ENCODE data around the gene ZCWPW1. TPM values are rescaled to one million over a fixed set of nuclear protein-coding genes. Genes with fewer than 3 reads are reported as not detected.

ZCWPW1 gene
- total and polyA plus RNA-seq, 2 donors (not counting 1 experiment from before 2014, with no cell fraction given), result 1.1 to 2.8 TPM

GRCh38 chr7:100464791-100465190 is 36.3 kb upstream of the ZCWPW1 start:
- no peak for DNase-seq (ENCODE audit: low read depth in 2 of 2)
- Histone ChIP-seq H3K9ac (ENCODE audit: insufficient read depth, low read length) (no peak overlapping the region), H3K36me3 (ENCODE audit: control insufficient read depth, insufficient read depth, low read length) (peaks cover 10% of the 10 kb centered on the region), H2AFZ (ENCODE audit: low read length) (no peak overlapping the region), H4K20me1 (ENCODE audit: control insufficient read depth, extremely low read depth, insufficient read depth, low read length) (no peaks in the 10 kb centered on the region), H3K9me3 (ENCODE audit: control insufficient read depth, insufficient read depth, low read depth, low read length) (no peaks in the 10 kb centered on the region), H3K4me1 (ENCODE audit: control insufficient read depth, extremely low read depth, insufficient read depth, low read length) (peaks cover 2% of the 10 kb centered on the region), H3K27me3 (ENCODE audit: control insufficient read depth, insufficient read depth, low read length) (no peaks in the 10 kb centered on the region), H3K79me2 (ENCODE audit: control insufficient read depth, insufficient read depth, low read length) (no peaks in the 10 kb centered on the region), H3K27ac (ENCODE audit: insufficient read depth, low read length) (no peak overlapping the region), H3K4me2 (ENCODE audit: extremely low read depth, insufficient read depth, low read length) (no peak overlapping the region), H3K4me3 (replicated peaks in 1 of 4; ENCODE audit: control extremely low read depth in 1 of 4, insufficient read depth in 1 of 4, low read depth in 3 of 4, low read length in 4 of 4) (no peak overlapping the region)
- no peak for TF ChIP-seq CTCF (conservative IDR thresholded peaks at IDR 0.05 in 1 of 2, IDR thresholded peaks at IDR 0.05 in 1 of 2; ENCODE audit: low read depth in 1 of 2, low read length in 2 of 2)
- no peak for TF ChIP-seq EZH2 (IDR thresholded peaks at IDR 0.05; ENCODE audit: low read length, missing control alignments)

GRCh38 chr7:100464210-100464660 is 35.7 kb upstream of the ZCWPW1 start, which contains the start of gene SPACDR:
SPACDR (minus strand) TSS chr7:100464260; CDS start chr7:100464025, 235 bp downstream.
- no peak for TF ChIP-seq EZH2 (IDR thresholded peaks at IDR 0.05; ENCODE audit: low read length, missing control alignments)
- TF ChIP-seq CTCF (conservative IDR thresholded peaks at IDR 0.05 in 1 of 2, IDR thresholded peaks at IDR 0.05 in 1 of 2; ENCODE audit: low read depth in 1 of 2, low read length in 2 of 2), result no peak
- Histone ChIP-seq H3K4me2 (ENCODE audit: extremely low read depth, insufficient read depth, low read length) (no peak within 1 kb of the TSS), H3K36me3 (ENCODE audit: control insufficient read depth, insufficient read depth, low read length) (peaks cover 10% of the 10 kb centered on the region), H4K20me1 (ENCODE audit: control insufficient read depth, extremely low read depth, insufficient read depth, low read length) (no peaks in the 10 kb centered on the region), H3K4me1 (ENCODE audit: control insufficient read depth, extremely low read depth, insufficient read depth, low read length) (peaks cover 2% of the 10 kb centered on the region), H3K79me2 (ENCODE audit: control insufficient read depth, insufficient read depth, low read length) (no peaks in the 10 kb centered on the region), H3K4me3 (replicated peaks in 1 of 4; ENCODE audit: control extremely low read depth in 1 of 4, insufficient read depth in 1 of 4, low read depth in 3 of 4, low read length in 4 of 4) (no peak within 1 kb of the TSS), H3K27ac (ENCODE audit: insufficient read depth, low read length) (peak within 1 kb of the TSS; percentile 27), H3K9me3 (ENCODE audit: control insufficient read depth, insufficient read depth, low read depth, low read length) (no peaks in the 10 kb centered on the region), H2AFZ (ENCODE audit: low read length) (no peak within 1 kb of the TSS), H3K9ac (ENCODE audit: insufficient read depth, low read length) (no peak within 1 kb of the TSS), H3K27me3 (ENCODE audit: control insufficient read depth, insufficient read depth, low read length) (no peaks in the 10 kb centered on the region)
- peak in 1 of 2 donors; percentile 50 for DNase-seq (ENCODE audit: low read depth in 2 of 2)

GRCh38 chr7:100457033-100457432 is 28.5 kb upstream of the ZCWPW1 start:
- Histone ChIP-seq H3K79me2 (ENCODE audit: control insufficient read depth, insufficient read depth, low read length) (no peaks in the 10 kb centered on the region), H3K4me1 (ENCODE audit: control insufficient read depth, extremely low read depth, insufficient read depth, low read length) (no peaks in the 10 kb centered on the region), H3K36me3 (ENCODE audit: control insufficient read depth, insufficient read depth, low read length) (peaks cover 2% of the 10 kb centered on the region), H2AFZ (ENCODE audit: low read length) (no peak overlapping the region), H3K27ac (ENCODE audit: insufficient read depth, low read length) (no peak overlapping the region), H3K9me3 (ENCODE audit: control insufficient read depth, insufficient read depth, low read depth, low read length) (no peaks in the 10 kb centered on the region), H4K20me1 (ENCODE audit: control insufficient read depth, extremely low read depth, insufficient read depth, low read length) (no peaks in the 10 kb centered on the region), H3K9ac (ENCODE audit: insufficient read depth, low read length) (no peak overlapping the region), H3K27me3 (ENCODE audit: control insufficient read depth, insufficient read depth, low read length) (no peaks in the 10 kb centered on the region), H3K4me2 (ENCODE audit: extremely low read depth, insufficient read depth, low read length) (no peak overlapping the region), H3K4me3 (replicated peaks in 1 of 4; ENCODE audit: control extremely low read depth in 1 of 4, insufficient read depth in 1 of 4, low read depth in 3 of 4, low read length in 4 of 4) (no peak overlapping the region)
- no peak for TF ChIP-seq EZH2 (IDR thresholded peaks at IDR 0.05; ENCODE audit: low read length, missing control alignments)
- TF ChIP-seq CTCF (conservative IDR thresholded peaks at IDR 0.05 in 1 of 2, IDR thresholded peaks at IDR 0.05 in 1 of 2; ENCODE audit: low read depth in 1 of 2, low read length in 2 of 2), result no peak
- no peak for DNase-seq (ENCODE audit: low read depth in 2 of 2)
